Progenitor cell of endocrine pancreas (in vitro differentiated cells): ENCODE data around the gene AZI2. TPM values are rescaled to one million over a fixed set of nuclear protein-coding genes. Genes with fewer than 3 reads are reported as not detected.

Experiments
- DNase-seq: peaks from one replicate; pipeline ENCODE4 v3.0.0; 2021; ENCODE audit warnings: low spot score; ENCODE audit not compliant: unreplicated experiment
- H3K27ac Mint-ChIP-seq: 2 replicates; pipeline ENCODE4 v1.8.0; 2021; ENCODE audit warnings: mild to moderate bottlenecking, moderate library complexity, mixed read lengths
- H3K27me3 Mint-ChIP-seq: 2 replicates; pipeline ENCODE4 v1.8.0; 2021; ENCODE audit warnings: mixed read lengths
- H3K36me3 Mint-ChIP-seq: 2 replicates; pipeline ENCODE4 v1.8.0; 2022; ENCODE audit warnings: mixed read lengths; ENCODE audit not compliant: insufficient read depth
- H3K4me1 Mint-ChIP-seq: 2 replicates; pipeline ENCODE4 v1.8.0; 2021; ENCODE audit warnings: low read depth, mixed read lengths
- H3K4me3 Mint-ChIP-seq: 2 replicates; pipeline ENCODE4 v1.8.0; 2021; ENCODE audit warnings: low read depth, mild to moderate bottlenecking, moderate library complexity, mixed read lengths
- H3K9me3 Mint-ChIP-seq: 2 replicates; pipeline ENCODE4 v1.8.0; 2021; ENCODE audit warnings: low read depth, mixed read lengths
- CTCF ChIP-seq: fragments of 200-600 bp; sonication (generic); IDR thresholded peaks from one replicate; pipeline ENCODE4 v1.5.0; 2021; ENCODE audit warnings: antibody characterized with exemption, mild to moderate bottlenecking; ENCODE audit not compliant: unreplicated experiment
- total RNA-seq: library from RNA; stranded (reverse); gene quantifications from 2 replicates; pipeline ENCODE4 v1.2.1, GENCODE V29; 2021

The AZI2 gene
- total RNA-seq, 1 donor from 2014 or later = 57.1 TPM

- Mint-ChIP-seq H3K36me3 (peaks cover 14% of the 10 kb centered on the region), H3K4me3 (peak overlapping the region; percentile 97), H3K27me3 (no peaks in the 10 kb centered on the region), H3K27ac (peak overlapping the region; percentile 99), H3K9me3 (peaks cover 11% of the 10 kb centered on the region), H3K4me1 (peaks cover 30% of the 10 kb centered on the region)
- no peak for DNase-seq
- TF ChIP-seq CTCF = no peak
Observed at GRCh38 chr3:28348265-28348628, 377 bp downstream of the AZI2 start.

- no peaks in the 10 kb centered on the region for H3K27me3 Mint-ChIP-seq
- peaks cover 11% of the 10 kb centered on the region for H3K9me3 Mint-ChIP-seq
- peaks cover 30% of the 10 kb centered on the region for H3K4me1 Mint-ChIP-seq
- no peak for TF ChIP-seq CTCF
- H3K27ac Mint-ChIP-seq = peak overlapping the region; percentile 99
- peak overlapping the region; percentile 97 for H3K4me3 Mint-ChIP-seq
- DNase-seq = no peak
- peaks cover 14% of the 10 kb centered on the region for H3K36me3 Mint-ChIP-seq
Observed at GRCh38 chr3:28347374-28348264, 1.0 kb downstream of the AZI2 start.

- no peak for DNase-seq
- H3K36me3 Mint-ChIP-seq = peaks cover 5% of the 10 kb centered on the region
- peaks cover 3% of the 10 kb centered on the region for H3K9me3 Mint-ChIP-seq
- H3K27me3 Mint-ChIP-seq = no peaks in the 10 kb centered on the region
- H3K4me3 Mint-ChIP-seq = no peak overlapping the region
- no peak overlapping the region for H3K27ac Mint-ChIP-seq
- TF ChIP-seq CTCF = no peak
- H3K4me1 Mint-ChIP-seq = peaks cover 30% of the 10 kb centered on the region
Observed at GRCh38 chr3:28345690-28346089, 2.9 kb downstream of the AZI2 start.

GRCh38 chr3:28343144-28343543 is 5.5 kb downstream of the AZI2 start:
- Mint-ChIP-seq H3K27me3 (no peaks in the 10 kb centered on the region), H3K27ac (no peak overlapping the region), H3K9me3 (no peaks in the 10 kb centered on the region), H3K36me3 (no peaks in the 10 kb centered on the region), H3K4me3 (no peak overlapping the region), H3K4me1 (peaks cover 25% of the 10 kb centered on the region)
- no peak for TF ChIP-seq CTCF
- no peak for DNase-seq

- Mint-ChIP-seq H3K9me3 (no peaks in the 10 kb centered on the region), H3K27me3 (no peaks in the 10 kb centered on the region), H3K4me1 (no peaks in the 10 kb centered on the region), H3K36me3 (peaks cover 3% of the 10 kb centered on the region), H3K27ac (no peak overlapping the region), H3K4me3 (no peak overlapping the region)
- TF ChIP-seq CTCF = no peak
- no peak for DNase-seq
Observed at GRCh38 chr3:28337230-28337629, 11.4 kb downstream of the AZI2 start.
